Tibial nerve (tissue), 4 donors: Measurements from ENCODE around the gene HOXB7. TPM values are rescaled to one million over a fixed set of nuclear protein-coding genes. Genes with fewer than 3 reads are reported as not detected.

Experiments used
- DNase-seq, 2 donors: peaks; one replicate each; pipeline ENCODE4 v3.0.0-alpha.2; 2019; ENCODE audit warnings: low spot score in 2 of 2
- H3K27ac ChIP-seq, 4 donors: fragments of 200-600 bp; sonication (generic) in 3 of 4; one replicate each; pipeline ENCODE4 v1.5.1; 2017 to 2019; ENCODE audit warnings: mild to moderate bottlenecking in 1 of 4
- H3K27me3 ChIP-seq, 2 donors: fragments of 200-600 bp; sonication (generic) in 1 of 2; one replicate each; pipeline versions ENCODE4 v1.5.1 to v1.6.0; 2017 to 2019
- H3K36me3 ChIP-seq, 3 donors: fragments of 200-600 bp; sonication (generic); one replicate each; pipeline ENCODE4 v1.5.1; 2018 to 2019
- H3K4me1 ChIP-seq, 4 donors: fragments of 200-600 bp; sonication (generic) in 3 of 4; one replicate each; pipeline ENCODE4 v1.5.1; 2017 to 2019
- H3K4me3 ChIP-seq, 4 donors: fragments of 200-600 bp; sonication (generic) in 3 of 4; one replicate each; pipeline ENCODE4 v1.5.1; 2017 to 2019; ENCODE audit warnings: mild to moderate bottlenecking in 1 of 4, moderate library complexity in 1 of 4
- H3K9me3 ChIP-seq, 4 donors: fragments of 200-600 bp; sonication (generic) in 3 of 4; one replicate each; pipeline ENCODE4 v1.5.1; 2017 to 2019
- CTCF ChIP-seq, 5 experiments: fragments of 200-600 bp in 3 of 5; fragments of 450-650 bp in 2 of 5; sonication (generic) in 3 of 5; IDR thresholded peaks; one replicate each; pipeline ENCODE4 v1.5.1; 2016 to 2019; ENCODE audit warnings: antibody characterized with exemption in 5 of 5, mild to moderate bottlenecking in 3 of 5, moderate library complexity in 2 of 5
- EP300 ChIP-seq, 2 donors: sonication (generic); formaldehyde crosslinking; IDR thresholded peaks; one replicate each; pipeline ENCODE4 v1.6.1; 2017; ENCODE audit warnings: antibody characterized with exemption in 2 of 2, mild to moderate bottlenecking in 1 of 2
- POLR2A ChIP-seq, 2 donors: fragments of 450-650 bp; IDR thresholded peaks; one replicate each; pipeline ENCODE4 v1.6.1; 2017; ENCODE audit warnings: antibody characterized with exemption in 2 of 2, mild to moderate bottlenecking in 2 of 2, moderate library complexity in 2 of 2
- WGBS, 2 donors: methylation state at CpG; one replicate each; pipeline ENCODE4 v1.1.5; 2018; 5-methylcytosine and 5-hydroxymethylcytosine counted together
- total RNA-seq, 4 donors: library from RNA; depleted of rRNA; stranded (reverse); fragments of >200 nt; gene quantifications; one replicate each; pipeline ENCODE4 v1.1.0, GENCODE V29; 2016

HOXB7 gene
- total RNA-seq, 4 donors from 2014 or later: 1.8 to 4.0 (median 2.3) TPM

- Histone ChIP-seq H3K27me3 (peaks cover 0 to 99% of the 10 kb centered on the region in 2 donors), H3K36me3 (no peaks in the 10 kb centered on the region), H3K4me3 (no peak overlapping the region), H3K27ac (no peak overlapping the region), H3K9me3 (no peaks in the 10 kb centered on the region), H3K4me1 (peaks cover 0 to 17% (median 4%) of the 10 kb centered on the region in 4 donors)
- 71% methylated on average over 1 of the region's 1 CpG for WGBS, 2 donors
- TF ChIP-seq EP300 (IDR thresholded peaks at IDR 0.05): no peak
- no peak for TF ChIP-seq POLR2A (IDR thresholded peaks at IDR 0.05)
- no peak for TF ChIP-seq CTCF (IDR thresholded peaks at IDR 0.05)
- DNase-seq: no peak
These were observed 33.3 kb upstream of the HOXB7 start for GRCh38 chr17:48644159-48644558.

- no peak for DNase-seq
- TF ChIP-seq EP300 (IDR thresholded peaks at IDR 0.05): no peak
- no peak for TF ChIP-seq CTCF (IDR thresholded peaks at IDR 0.05)
- TF ChIP-seq POLR2A (IDR thresholded peaks at IDR 0.05): no peak
- H3K9me3 ChIP-seq: no peaks in the 10 kb centered on the region
- no peak overlapping the region for H3K27ac ChIP-seq
- no peak overlapping the region for H3K4me3 ChIP-seq
- H3K27me3 ChIP-seq: peaks cover 0 to 100% of the 10 kb centered on the region in 2 donors
- H3K36me3 ChIP-seq: no peaks in the 10 kb centered on the region
- H3K4me1 ChIP-seq: peaks cover 0 to 17% (median 4%) of the 10 kb centered on the region in 4 donors
These were observed 32.8 kb upstream of the HOXB7 start for GRCh38 chr17:48643697-48644012.

- TF ChIP-seq EP300 (IDR thresholded peaks at IDR 0.05) (no peak), POLR2A (IDR thresholded peaks at IDR 0.05) (no peak), CTCF (IDR thresholded peaks at IDR 0.05) (no peak)
- Histone ChIP-seq H3K4me1 (peaks cover 0 to 17% (median 4%) of the 10 kb centered on the region in 4 donors), H3K4me3 (no peak overlapping the region), H3K27ac (no peak overlapping the region), H3K36me3 (no peaks in the 10 kb centered on the region), H3K9me3 (no peaks in the 10 kb centered on the region), H3K27me3 (peaks cover 0 to 100% of the 10 kb centered on the region in 2 donors)
- no peak for DNase-seq
- 48% methylated on average over 21 to 22 of the region's 23 CpGs for WGBS, 2 donors
These were observed 32.3 kb upstream of the HOXB7 start for GRCh38 chr17:48642843-48643696.

- peaks cover 0 to 11% (median 4%) of the 10 kb centered on the region in 4 donors for H3K4me1 ChIP-seq
- H3K27ac ChIP-seq: no peak overlapping the region
- DNase-seq: no peak
- peaks cover 0 to 100% of the 10 kb centered on the region in 2 donors for H3K27me3 ChIP-seq
- 31 to 44% methylated on average over 17 to 35 of the region's 58 CpGs for WGBS, 2 donors
- no peak overlapping the region for H3K4me3 ChIP-seq
- H3K9me3 ChIP-seq: no peaks in the 10 kb centered on the region
- TF ChIP-seq CTCF (IDR thresholded peaks at IDR 0.05): no peak
- no peak for TF ChIP-seq POLR2A (IDR thresholded peaks at IDR 0.05)
- TF ChIP-seq EP300 (IDR thresholded peaks at IDR 0.05): no peak
- no peaks in the 10 kb centered on the region for H3K36me3 ChIP-seq
These were observed 31.4 kb upstream of the HOXB7 start for GRCh38 chr17:48642059-48642842.

- Histone ChIP-seq H3K4me3 (no peak overlapping the region), H3K36me3 (no peaks in the 10 kb centered on the region), H3K9me3 (no peaks in the 10 kb centered on the region), H3K27me3 (peaks cover 0 to 100% of the 10 kb centered on the region in 2 donors), H3K27ac (no peak overlapping the region), H3K4me1 (peaks cover 0 to 8% (median 4%) of the 10 kb centered on the region in 4 donors)
- no peak for DNase-seq
- TF ChIP-seq POLR2A (IDR thresholded peaks at IDR 0.05) (no peak), CTCF (IDR thresholded peaks at IDR 0.05) (no peak), EP300 (IDR thresholded peaks at IDR 0.05) (no peak)
- 32 to 39% methylated on average over 29 of the region's 29 CpGs for WGBS, 2 donors
These were observed 30.8 kb upstream of the HOXB7 start for GRCh38 chr17:48641541-48642058.
